HL-60 (cell line): ENCODE measurements around the gene MBD5.

Source experiments
- CTCF ChIP-seq: IDR thresholded peaks from one replicate; pipeline ENCODE4 v1.5.1; 2011; ENCODE audit warnings: low read length, control low read depth, inconsistent platforms; ENCODE audit not compliant: insufficient read depth
- REST ChIP-seq: IDR thresholded peaks from 2 replicates; pipeline ENCODE4 v1.6.1; 2012; ENCODE audit warnings: low read depth; ENCODE audit not compliant: insufficient replicate concordance
- SPI1 ChIP-seq: IDR thresholded peaks from 2 replicates; pipeline ENCODE4 v1.6.1; 2012; ENCODE audit warnings: low read depth, mild to moderate bottlenecking, borderline replicate concordance

- TF ChIP-seq SPI1 (no peak), CTCF (no peak), REST (no peak)
Observed at GRCh38 chr2:148058641-148059040, 37.8 kb downstream of the MBD5 start.
